H9 (cell line): ENCODE data around the gene SNRNP35. TPM values are rescaled to one million over a fixed set of nuclear protein-coding genes. Genes with fewer than 3 reads are reported as not detected.

Source experiments
- DNase-seq: peaks from one replicate; pipeline ENCODE4 v3.0.0-alpha.2; 2017
- H2AFZ ChIP-seq: one replicate; pipeline ENCODE4 v1.6.1; 2013; ENCODE audit warnings: mild to moderate bottlenecking, low read length, control low read depth, moderate library complexity
- H2AK5ac ChIP-seq: 2 replicates; pipeline ENCODE4 v1.6.1; 2013; ENCODE audit warnings: low read length, control low read depth, mixed read lengths; ENCODE audit not compliant: insufficient read length
- H2BK120ac ChIP-seq: one replicate; pipeline ENCODE4 v1.6.1; 2013; ENCODE audit warnings: low read depth, mild to moderate bottlenecking, low read length, control low read depth, inconsistent platforms; ENCODE audit not compliant: poor library complexity, severe bottlenecking
- H2BK12ac ChIP-seq: 2 replicates; pipeline ENCODE4 v1.6.1; 2013; ENCODE audit warnings: low read length, control low read depth, mixed read lengths, low read depth; ENCODE audit not compliant: insufficient read length
- H2BK15ac ChIP-seq: 2 replicates; pipeline ENCODE4 v1.6.1; 2013; ENCODE audit warnings: low read depth, low read length, control low read depth
- H2BK20ac ChIP-seq: one replicate; pipeline ENCODE4 v1.6.1; 2013; ENCODE audit warnings: low read depth, mild to moderate bottlenecking, low read length, control low read depth, inconsistent platforms; ENCODE audit not compliant: poor library complexity, severe bottlenecking
- H2BK5ac ChIP-seq: 2 replicates; pipeline ENCODE4 v1.6.1; 2013; ENCODE audit warnings: low read length, control low read depth, mixed read lengths; ENCODE audit not compliant: insufficient read length
- H3K14ac ChIP-seq: 2 replicates; pipeline ENCODE4 v1.6.1; 2013; ENCODE audit warnings: low read length, control low read depth; ENCODE audit not compliant: insufficient read depth
- H3K18ac ChIP-seq: 2 replicates; pipeline ENCODE4 v1.6.1; 2013; ENCODE audit warnings: low read depth, mild to moderate bottlenecking, mixed read lengths, low read length, control low read depth; ENCODE audit not compliant: insufficient read length
- H3K23ac ChIP-seq: 2 replicates; pipeline ENCODE4 v1.6.1; 2013; ENCODE audit warnings: low read length, control low read depth, mixed read lengths, low read depth; ENCODE audit not compliant: insufficient read length
- H3K23me2 ChIP-seq: 2 replicates; pipeline ENCODE4 v1.6.1; 2013; ENCODE audit warnings: low read depth, mild to moderate bottlenecking, mixed read lengths, low read length, control low read depth; ENCODE audit not compliant: insufficient read length, poor library complexity, severe bottlenecking
- H3K27ac ChIP-seq: 2 replicates; pipeline ENCODE4 v1.5.1; 2013; ENCODE audit warnings: low read length, control low read depth, mixed read lengths, low read depth; ENCODE audit not compliant: insufficient read length
- H3K27me3 ChIP-seq: 2 replicates; pipeline ENCODE4 v1.6.1; 2013; ENCODE audit warnings: low read length, control low read depth, inconsistent platforms; ENCODE audit not compliant: insufficient read depth
- H3K4ac ChIP-seq: 2 replicates; pipeline ENCODE4 v1.6.1; 2013; ENCODE audit warnings: low read depth, mild to moderate bottlenecking, control low read depth, inconsistent platforms, low read length, moderate library complexity
- H3K4me1 ChIP-seq: 2 replicates; pipeline ENCODE4 v1.6.1; 2013; ENCODE audit warnings: low read length, control low read depth, inconsistent platforms; ENCODE audit not compliant: insufficient read depth
- H3K4me2 ChIP-seq: 2 replicates; pipeline ENCODE4 v1.6.1; 2013; ENCODE audit warnings: low read length, control low read depth, mixed read lengths; ENCODE audit not compliant: insufficient read length, insufficient read depth
- H3K56ac ChIP-seq: 2 replicates; pipeline ENCODE4 v1.6.1; 2013; ENCODE audit warnings: low read depth, mild to moderate bottlenecking, mixed read lengths, low read length, control low read depth; ENCODE audit not compliant: insufficient read length
- H3K79me1 ChIP-seq: 2 replicates; pipeline ENCODE4 v1.6.1; 2013; ENCODE audit warnings: low read depth, mild to moderate bottlenecking, moderate library complexity, low read length, control low read depth, inconsistent platforms; ENCODE audit not compliant: insufficient read depth, poor library complexity, severe bottlenecking
- H3K79me2 ChIP-seq: 2 replicates; pipeline ENCODE4 v1.6.1; 2013; ENCODE audit warnings: low read length, control low read depth, inconsistent platforms; ENCODE audit not compliant: insufficient read depth
- H3K9ac ChIP-seq: 2 replicates; pipeline ENCODE4 v1.6.1; 2013; ENCODE audit warnings: low read length, control low read depth, mixed read lengths; ENCODE audit not compliant: insufficient read length; ENCODE audit errors: extremely low read depth
- H3K9me3 ChIP-seq: one replicate; pipeline ENCODE4 v1.6.1; 2013; ENCODE audit warnings: low read depth, low read length, inconsistent platforms; ENCODE audit not compliant: control insufficient read depth
- H3T11ph ChIP-seq: one replicate; pipeline ENCODE4 v1.6.1; 2013; ENCODE audit warnings: mild to moderate bottlenecking, low read length, control low read depth, inconsistent platforms
- H4K20me1 ChIP-seq: one replicate; pipeline ENCODE4 v1.6.1; 2013; ENCODE audit not compliant: control insufficient read depth, insufficient read length, insufficient read depth
- H4K5ac ChIP-seq: 2 replicates; pipeline ENCODE4 v1.6.1; 2013; ENCODE audit warnings: low read depth, mild to moderate bottlenecking, mixed read lengths, low read length, control low read depth; ENCODE audit not compliant: insufficient read length
- H4K8ac ChIP-seq: replicated peaks from 2 replicates; pipeline ENCODE4 v1.6.1; 2013; ENCODE audit warnings: low read length, control low read depth, mixed read lengths, low read depth; ENCODE audit not compliant: insufficient read length
- H4K91ac ChIP-seq: 2 replicates; pipeline ENCODE4 v1.6.1; 2013; ENCODE audit warnings: low read depth, mild to moderate bottlenecking, moderate library complexity, mixed read lengths, low read length, control low read depth; ENCODE audit not compliant: insufficient read length
- H3K27ac Mint-ChIP-seq, 3 experiments: 2 replicates in 2 of 3; 3 replicates in 1 of 3; pipeline ENCODE4 v1.8.0; 2020 to 2021; ENCODE audit warnings: mixed read lengths in 3 of 3, mild to moderate bottlenecking in 1 of 3, moderate library complexity in 1 of 3
- H3K27me3 Mint-ChIP-seq: 2 replicates; pipeline ENCODE4 v1.8.0; 2021; ENCODE audit warnings: low read depth, mild to moderate bottlenecking, moderate library complexity, mixed read lengths
- H3K36me3 Mint-ChIP-seq, 3 experiments: 2 replicates in 2 of 3; 3 replicates in 1 of 3; pipeline ENCODE4 v1.8.0; 2020 to 2021; ENCODE audit warnings: low read depth in 3 of 3, mixed read lengths in 3 of 3; ENCODE audit not compliant: insufficient read depth in 1 of 3
- H3K4me1 Mint-ChIP-seq, 2 experiments: 2 replicates each; pipeline ENCODE4 v1.8.0; 2020; ENCODE audit warnings: mixed read lengths in 2 of 2
- H3K4me3 Mint-ChIP-seq, 2 experiments: 2 replicates in 1 of 2; 3 replicates in 1 of 2; pipeline ENCODE4 v1.8.0; 2020 to 2021; ENCODE audit warnings: mild to moderate bottlenecking in 2 of 2, mixed read lengths in 2 of 2, moderate library complexity in 1 of 2
- H3K9me3 Mint-ChIP-seq, 2 experiments: 2 replicates in 1 of 2; 3 replicates in 1 of 2; pipeline ENCODE4 v1.8.0; 2020; ENCODE audit warnings: mild to moderate bottlenecking in 2 of 2, mixed read lengths in 2 of 2, moderate library complexity in 1 of 2
- CTCF ChIP-seq: fragments of 200-600 bp; sonication (generic); conservative IDR thresholded peaks from 3 replicates; pipeline ENCODE4 v1.8.0; 2021; ENCODE audit warnings: antibody characterized with exemption, mild to moderate bottlenecking
- WGBS: extraction: QIAGEN DNeasy Blood & Tissue Kit; methylation state at CpG from one replicate; pipeline ENCODE4 v1.1.7; 2013; ENCODE audit warnings: missing lambda C conversion rate, low lambda C conversion rate, mixed read lengths; ENCODE audit not compliant: insufficient read length; ENCODE audit errors: extremely low coverage; 5-methylcytosine and 5-hydroxymethylcytosine counted together
- total RNA-seq: library from RNA; stranded (reverse); gene quantifications from 2 replicates; pipeline ENCODE4 v1.2.1, GENCODE V29; 2021

The SNRNP35 gene
- total RNA-seq, 1 experiment from 2014 or later: 16.3 TPM

- H2BK20ac ChIP-seq: no peak overlapping the region
- peaks cover 40% of the 10 kb centered on the region for H3K27me3 Mint-ChIP-seq
- H3K4me3 Mint-ChIP-seq: peak overlapping the region; percentile 89 to 95
- no peak overlapping the region for H2BK120ac ChIP-seq
- H3K27ac ChIP-seq: no peak overlapping the region
- no peak overlapping the region for H2BK12ac ChIP-seq
- H2AK5ac ChIP-seq: no peak overlapping the region
- no peak for DNase-seq
- no peak overlapping the region for H2BK15ac ChIP-seq
- H3K18ac ChIP-seq: no peak overlapping the region
- H3K14ac ChIP-seq: no peak overlapping the region
- H4K91ac ChIP-seq: no peak overlapping the region
- H3K4me1 Mint-ChIP-seq: no peaks in the 10 kb centered on the region; a peak in 1 of 4 replicates
- H2BK5ac ChIP-seq: no peak overlapping the region
- no peak overlapping the region for H3K4ac ChIP-seq
- no peak overlapping the region for H3T11ph ChIP-seq
- no peaks in the 10 kb centered on the region for H3K36me3 Mint-ChIP-seq
- H3K4me1 ChIP-seq: no peaks in the 10 kb centered on the region
- no peak overlapping the region for H3K23ac ChIP-seq
- H3K79me2 ChIP-seq: no peaks in the 10 kb centered on the region
- peak overlapping the region; percentile 42 for H3K4me2 ChIP-seq
- peaks cover 11% of the 10 kb centered on the region for H3K23me2 ChIP-seq
- no peak overlapping the region for H3K56ac ChIP-seq
- H3K9ac ChIP-seq: no peak overlapping the region
- peaks cover 2% of the 10 kb centered on the region for H3K27me3 ChIP-seq
- no peak overlapping the region for H4K8ac ChIP-seq
- H3K27ac Mint-ChIP-seq: no peak overlapping the region
- TF ChIP-seq CTCF: no peak
- no peaks in the 10 kb centered on the region for H4K20me1 ChIP-seq
- no peaks in the 10 kb centered on the region for H3K9me3 ChIP-seq
- no peaks in the 10 kb centered on the region for H3K9me3 Mint-ChIP-seq
- H4K5ac ChIP-seq: no peak overlapping the region
- H2AFZ ChIP-seq: no peak overlapping the region
- WGBS: no CpG with 5 or more reads among the region's 5 CpGs
- no peaks in the 10 kb centered on the region for H3K79me1 ChIP-seq
Observed at GRCh38 chr12:123435636-123436016, 22.3 kb upstream of the SNRNP35 start.
